Upper lobe of right lung (tissue), 1 donor: Measurements from ENCODE around the gene RBM20. TPM values are rescaled to one million over a fixed set of nuclear protein-coding genes. Genes with fewer than 3 reads are reported as not detected.
A peak's percentile ranks its signal among the peaks of the same experiment; 100 is the strongest.

Experiments used
- ATAC-seq: fragments of 200-7000 bp; cut with Tn5 transposase; one replicate; pipeline ENCODE4 v1.9.1; 2020; ENCODE audit warnings: mild to moderate bottlenecking, moderate library complexity
- DNase-seq: peaks from one replicate; pipeline ENCODE4 v3.0.0-alpha.2; 2020
- H3K27ac ChIP-seq: fragments of 200-600 bp; one replicate; pipeline ENCODE4 v1.8.0; 2022
- H3K27me3 ChIP-seq: fragments of 200-600 bp; one replicate; pipeline ENCODE4 v1.8.0; 2022; ENCODE audit warnings: mild to moderate bottlenecking
- H3K36me3 ChIP-seq: fragments of 200-600 bp; one replicate; pipeline ENCODE4 v1.8.0; 2022
- H3K4me1 ChIP-seq: fragments of 200-600 bp; one replicate; pipeline ENCODE4 v1.8.0; 2022
- H3K4me3 ChIP-seq: fragments of 200-600 bp; one replicate; pipeline ENCODE4 v1.8.0; 2022; ENCODE audit warnings: mild to moderate bottlenecking
- H3K9me3 ChIP-seq: fragments of 200-600 bp; one replicate; pipeline ENCODE4 v1.8.0; 2022
- intact Hi-C: fragments of 100-400 bp; cut with DNase I; formaldehyde crosslinking; loops from one replicate; pipeline ENCODE4 v1.11.0; 2022
- total RNA-seq: library from RNA; stranded (reverse); fragmentation: NEBNext Ultra II Directional; extraction: Animal tissue kit (Norgen Biotek cat#: 25700); gene quantifications from one replicate; pipeline ENCODE4 v1.2.1, GENCODE V29; 2021
- TF ChIP-seq, protein P1 (sequence below): fragments of 200-600 bp; IDR thresholded peaks from one replicate; pipeline ENCODE4 v1.8.0; 2022; ENCODE audit warnings: antibody characterized with exemption
- donor health status: DM: no; HTN: yes; CAD: no; lungs with severe emphysema.

Gene RBM20
- total RNA-seq, 1 donor from 2014 or later: 0.41 TPM

GRCh38 chr10:110790913-110791506, 146.9 kb downstream of the RBM20 start:
- peaks cover 6% of the 10 kb centered on the region for H3K4me1 ChIP-seq
- no peak for DNase-seq
- intact Hi-C loops: no loop called here

DNA sequence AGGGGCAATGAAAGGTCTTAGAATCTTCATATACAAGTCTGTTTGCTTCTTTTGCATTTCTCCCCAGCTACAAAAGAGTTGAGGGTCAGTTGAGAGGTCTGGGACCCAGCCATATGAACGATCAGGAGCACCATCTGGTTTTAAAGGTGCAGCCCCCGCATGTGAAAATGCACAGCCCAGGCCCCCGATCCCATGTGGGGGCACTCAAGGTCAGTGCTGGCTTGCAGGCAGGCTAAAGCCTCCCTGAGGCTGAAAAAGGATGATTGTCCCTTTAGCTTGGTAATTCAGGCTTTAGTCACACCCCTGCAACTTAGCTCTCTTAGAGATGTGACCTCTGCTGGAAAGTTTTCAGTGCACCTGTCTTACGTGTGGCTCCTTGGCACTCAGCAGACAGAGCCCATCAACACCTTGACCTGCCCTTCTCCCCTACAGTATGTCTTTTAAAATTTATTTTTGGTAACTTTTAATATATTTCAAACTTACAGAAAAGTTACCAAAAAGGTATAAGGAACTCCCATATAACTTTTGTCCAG, 147.5 kb downstream of the RBM20 start:
- Histone ChIP-seq H3K36me3 (no peaks in the 10 kb centered on the region), H3K27ac (no peak overlapping the region), H3K4me1 (peaks cover 6% of the 10 kb centered on the region), H3K27me3 (peaks cover 5% of the 10 kb centered on the region), H3K9me3 (no peaks in the 10 kb centered on the region), H3K4me3 (no peak overlapping the region)
- ATAC-seq: no peak
- TF ChIP-seq, protein P1, sequence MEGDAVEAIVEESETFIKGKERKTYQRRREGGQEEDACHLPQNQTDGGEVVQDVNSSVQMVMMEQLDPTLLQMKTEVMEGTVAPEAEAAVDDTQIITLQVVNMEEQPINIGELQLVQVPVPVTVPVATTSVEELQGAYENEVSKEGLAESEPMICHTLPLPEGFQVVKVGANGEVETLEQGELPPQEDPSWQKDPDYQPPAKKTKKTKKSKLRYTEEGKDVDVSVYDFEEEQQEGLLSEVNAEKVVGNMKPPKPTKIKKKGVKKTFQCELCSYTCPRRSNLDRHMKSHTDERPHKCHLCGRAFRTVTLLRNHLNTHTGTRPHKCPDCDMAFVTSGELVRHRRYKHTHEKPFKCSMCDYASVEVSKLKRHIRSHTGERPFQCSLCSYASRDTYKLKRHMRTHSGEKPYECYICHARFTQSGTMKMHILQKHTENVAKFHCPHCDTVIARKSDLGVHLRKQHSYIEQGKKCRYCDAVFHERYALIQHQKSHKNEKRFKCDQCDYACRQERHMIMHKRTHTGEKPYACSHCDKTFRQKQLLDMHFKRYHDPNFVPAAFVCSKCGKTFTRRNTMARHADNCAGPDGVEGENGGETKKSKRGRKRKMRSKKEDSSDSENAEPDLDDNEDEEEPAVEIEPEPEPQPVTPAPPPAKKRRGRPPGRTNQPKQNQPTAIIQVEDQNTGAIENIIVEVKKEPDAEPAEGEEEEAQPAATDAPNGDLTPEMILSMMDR: no peak
- intact Hi-C loops: no loop called here
- DNase-seq: no peak

More at GRCh38 chr10:110790913-110791506, 146.9 kb downstream of the RBM20 start:
- Histone ChIP-seq H3K27me3 (peaks cover 5% of the 10 kb centered on the region), H3K27ac (no peak overlapping the region), H3K36me3 (no peaks in the 10 kb centered on the region), H3K4me3 (no peak overlapping the region), H3K9me3 (no peaks in the 10 kb centered on the region)
- TF ChIP-seq, protein P1: no peak
- ATAC-seq: no peak

DNA sequence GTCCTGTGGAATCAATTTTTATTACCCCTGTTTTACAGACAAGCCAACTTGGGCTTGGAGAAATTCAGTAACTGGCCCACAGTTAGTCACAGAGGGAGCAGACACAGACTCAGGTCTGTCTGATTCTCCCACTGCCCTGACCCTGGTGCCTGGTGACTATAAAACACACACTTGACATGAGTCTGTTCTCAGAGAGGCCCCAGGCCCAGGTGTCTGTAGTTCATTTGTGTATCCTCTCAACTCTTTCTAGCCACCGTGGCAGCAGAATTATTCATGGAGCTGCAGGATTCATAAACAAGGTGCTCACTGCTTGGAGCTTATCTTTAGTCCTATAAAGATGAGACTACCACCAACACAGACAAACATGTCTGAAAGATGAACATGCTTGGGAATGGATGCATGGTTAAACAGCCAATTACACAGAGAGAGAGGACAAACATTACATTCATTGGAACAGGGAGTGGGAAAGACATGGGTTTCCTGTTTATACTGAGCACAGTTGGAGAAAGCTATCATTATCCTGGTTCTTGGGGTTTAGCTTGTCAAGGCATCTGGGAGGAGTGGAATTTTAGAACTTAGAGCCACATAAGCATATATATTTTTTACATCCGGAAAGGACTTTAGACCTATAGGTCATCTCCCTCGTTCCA, 148.5 kb downstream of the RBM20 start:
- H3K27ac ChIP-seq: no peak overlapping the region

DNA sequence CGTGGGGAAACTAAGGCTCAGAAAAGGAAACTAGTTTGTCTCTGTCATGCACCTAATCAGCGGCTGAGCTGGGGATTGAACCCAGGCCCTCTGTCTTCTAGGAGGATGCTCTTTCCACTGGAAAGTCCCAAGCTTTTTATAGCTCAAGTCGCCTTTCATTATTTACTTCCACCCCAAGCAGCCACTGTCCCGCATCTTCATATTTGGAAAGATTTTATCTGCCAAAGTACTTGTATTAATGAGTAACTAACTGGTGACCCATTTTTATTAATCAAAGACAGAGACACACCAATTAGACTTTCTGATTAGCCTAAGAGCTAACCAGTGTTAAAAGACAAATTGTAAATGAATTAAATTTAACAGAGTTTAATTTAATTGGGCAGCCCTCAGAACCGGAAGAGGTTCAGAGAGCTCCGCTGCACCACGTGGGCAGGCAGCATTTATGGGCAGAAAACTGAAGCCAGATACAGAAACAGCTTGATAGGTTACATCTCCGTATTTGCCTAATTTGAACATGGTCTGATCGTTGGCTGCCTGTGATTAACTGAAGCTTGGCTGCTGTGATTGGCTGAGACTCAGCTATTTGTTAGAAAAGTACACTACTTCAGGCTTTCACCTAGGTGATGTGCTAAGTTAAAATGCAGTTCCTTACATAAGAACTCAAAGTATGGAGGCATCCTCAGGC, 149.1 kb downstream of the RBM20 start:
- Histone ChIP-seq H3K4me1 (peaks cover 6% of the 10 kb centered on the region), H3K27me3 (peaks cover 5% of the 10 kb centered on the region), H3K27ac (no peak overlapping the region), H3K36me3 (no peaks in the 10 kb centered on the region), H3K9me3 (no peaks in the 10 kb centered on the region), H3K4me3 (no peak overlapping the region)
- intact Hi-C loops: no loop called here
- ATAC-seq (peak; percentile 72), DNase-seq (no peak)
- TF ChIP-seq, protein P1: no peak

More for the DNA sequence above, 148.5 kb downstream of the RBM20 start:
- Histone ChIP-seq H3K4me1 (peaks cover 6% of the 10 kb centered on the region), H3K9me3 (no peaks in the 10 kb centered on the region), H3K27me3 (peaks cover 5% of the 10 kb centered on the region), H3K4me3 (no peak overlapping the region), H3K36me3 (no peaks in the 10 kb centered on the region)
- DNase-seq: no peak
- TF ChIP-seq, protein P1: no peak
- ATAC-seq: no peak
- intact Hi-C loops: no loop called here

GRCh38 chr10:110793886-110794285, 149.8 kb downstream of the RBM20 start:
- intact Hi-C loops: no loop called here
- ATAC-seq (peak; percentile 71), DNase-seq (no peak)
- Histone ChIP-seq H3K9me3 (no peaks in the 10 kb centered on the region), H3K27ac (no peak overlapping the region), H3K4me1 (peaks cover 6% of the 10 kb centered on the region), H3K4me3 (no peak overlapping the region), H3K27me3 (peaks cover 3% of the 10 kb centered on the region), H3K36me3 (no peaks in the 10 kb centered on the region)
- TF ChIP-seq, protein P1: no peak
